Neuronal stem cell (in vitro differentiated cells): Measurements from ENCODE around the gene LCN1.

ENCODE experiments used
- DNase-seq: peaks from one replicate; pipeline ENCODE4 v3.0.0-alpha.2; 2013; ENCODE audit warnings: low spot score
- H2AFZ ChIP-seq: one replicate; pipeline ENCODE4 v1.6.1; 2013; ENCODE audit warnings: mild to moderate bottlenecking, low read length, inconsistent platforms
- H2AK5ac ChIP-seq: 2 replicates; pipeline ENCODE4 v1.6.1; 2013; ENCODE audit warnings: low read depth, mild to moderate bottlenecking, inconsistent platforms, low read length, moderate library complexity, mixed read lengths
- H2BK120ac ChIP-seq: 2 replicates; pipeline ENCODE4 v1.6.1; 2013; ENCODE audit warnings: low read depth, mild to moderate bottlenecking, inconsistent platforms, low read length, moderate library complexity, mixed read lengths
- H2BK12ac ChIP-seq: one replicate; pipeline ENCODE4 v1.6.1; 2013; ENCODE audit warnings: low read length, inconsistent platforms
- H2BK15ac ChIP-seq: 2 replicates; pipeline ENCODE4 v1.6.1; 2013; ENCODE audit warnings: mild to moderate bottlenecking, low read length, inconsistent platforms, mixed read lengths
- H2BK5ac ChIP-seq: one replicate; pipeline ENCODE4 v1.6.1; 2013; ENCODE audit warnings: inconsistent platforms, mild to moderate bottlenecking, low read length, moderate library complexity
- H3K14ac ChIP-seq: one replicate; pipeline ENCODE4 v1.6.1; 2013; ENCODE audit warnings: low read length, inconsistent platforms
- H3K18ac ChIP-seq: 2 replicates; pipeline ENCODE4 v1.6.1; 2013; ENCODE audit warnings: low read length, inconsistent platforms
- H3K23ac ChIP-seq: 2 replicates; pipeline ENCODE4 v1.6.1; 2013; ENCODE audit warnings: low read depth, mild to moderate bottlenecking, mixed read lengths, low read length, inconsistent platforms; ENCODE audit not compliant: poor library complexity
- H3K27ac ChIP-seq: replicated peaks from 3 replicates; pipeline ENCODE4 v1.5.1; 2013; ENCODE audit warnings: low read length, inconsistent platforms
- H3K27me3 ChIP-seq, 3 experiments: 2 replicates each; pipeline ENCODE4 v1.6.1; 2013; ENCODE audit warnings: low read length in 3 of 3, mild to moderate bottlenecking in 2 of 3, inconsistent platforms in 1 of 3, low read depth in 1 of 3, mixed read lengths in 1 of 3, moderate library complexity in 1 of 3; ENCODE audit not compliant: control insufficient read depth in 3 of 3, insufficient read depth in 3 of 3
- H3K36me3 ChIP-seq, 2 donors: replicated peaks in 1 of 2; 2 replicates each; pipeline ENCODE4 v1.6.1; 2013; ENCODE audit warnings: low read length in 2 of 2; ENCODE audit not compliant: control insufficient read depth in 2 of 2, insufficient read depth in 2 of 2
- H3K4ac ChIP-seq: 2 replicates; pipeline ENCODE4 v1.6.1; 2013; ENCODE audit warnings: inconsistent platforms, mild to moderate bottlenecking, low read length, moderate library complexity
- H3K4me1 ChIP-seq, 2 donors: 1 replicate in 1 of 2; 2 replicates in 1 of 2; pipeline ENCODE4 v1.6.1; 2013; ENCODE audit warnings: low read length in 2 of 2, low read depth in 1 of 2; ENCODE audit not compliant: control insufficient read depth in 2 of 2, insufficient read depth in 1 of 2
- H3K4me2 ChIP-seq: one replicate; pipeline ENCODE4 v1.6.1; 2013; ENCODE audit warnings: mild to moderate bottlenecking, low read length, inconsistent platforms; ENCODE audit not compliant: insufficient read depth, poor library complexity, severe bottlenecking
- H3K4me3 ChIP-seq, 2 donors: 2 replicates each; pipeline ENCODE4 v1.5.1; 2013; ENCODE audit warnings: low read length in 2 of 2, mild to moderate bottlenecking in 2 of 2, inconsistent platforms in 1 of 2, moderate library complexity in 1 of 2
- H3K79me1 ChIP-seq: one replicate; pipeline ENCODE4 v1.6.1; 2013; ENCODE audit warnings: low read depth, mild to moderate bottlenecking, inconsistent platforms, low read length, moderate library complexity
- H3K9ac ChIP-seq: one replicate; pipeline ENCODE4 v1.6.1; 2013; ENCODE audit warnings: mild to moderate bottlenecking, low read depth, low read length, inconsistent platforms; ENCODE audit not compliant: poor library complexity
- H3K9me3 ChIP-seq, 2 donors: replicated peaks in 1 of 2; 2 replicates each; pipeline versions ENCODE3 to v1.6.1; 2013; ENCODE audit warnings: low read length in 2 of 2, mild to moderate bottlenecking in 2 of 2, inconsistent platforms in 1 of 2, low read depth in 1 of 2, mixed read lengths in 1 of 2, moderate library complexity in 1 of 2; ENCODE audit not compliant: control insufficient read depth in 2 of 2, insufficient read depth in 1 of 2
- H4K8ac ChIP-seq: one replicate; pipeline ENCODE4 v1.6.1; 2013; ENCODE audit warnings: low read depth, mild to moderate bottlenecking, inconsistent platforms, low read length, moderate library complexity
- H4K91ac ChIP-seq: one replicate; pipeline ENCODE4 v1.6.1; 2013; ENCODE audit warnings: low read length, low read depth, mild to moderate bottlenecking, inconsistent platforms; ENCODE audit not compliant: poor library complexity
- WGBS, 2 donors: extraction: QIAGEN DNeasy Blood & Tissue Kit; methylation state at CpG; one replicate each; pipeline ENCODE4 v1.1.7; 2013; ENCODE audit warnings: missing lambda C conversion rate in 2 of 2, mixed read lengths in 1 of 2; ENCODE audit not compliant: insufficient read length in 2 of 2, insufficient replicate concordance in 1 of 2; ENCODE audit errors: extremely low coverage in 2 of 2; 5-methylcytosine and 5-hydroxymethylcytosine counted together

The LCN1 gene

DNA sequence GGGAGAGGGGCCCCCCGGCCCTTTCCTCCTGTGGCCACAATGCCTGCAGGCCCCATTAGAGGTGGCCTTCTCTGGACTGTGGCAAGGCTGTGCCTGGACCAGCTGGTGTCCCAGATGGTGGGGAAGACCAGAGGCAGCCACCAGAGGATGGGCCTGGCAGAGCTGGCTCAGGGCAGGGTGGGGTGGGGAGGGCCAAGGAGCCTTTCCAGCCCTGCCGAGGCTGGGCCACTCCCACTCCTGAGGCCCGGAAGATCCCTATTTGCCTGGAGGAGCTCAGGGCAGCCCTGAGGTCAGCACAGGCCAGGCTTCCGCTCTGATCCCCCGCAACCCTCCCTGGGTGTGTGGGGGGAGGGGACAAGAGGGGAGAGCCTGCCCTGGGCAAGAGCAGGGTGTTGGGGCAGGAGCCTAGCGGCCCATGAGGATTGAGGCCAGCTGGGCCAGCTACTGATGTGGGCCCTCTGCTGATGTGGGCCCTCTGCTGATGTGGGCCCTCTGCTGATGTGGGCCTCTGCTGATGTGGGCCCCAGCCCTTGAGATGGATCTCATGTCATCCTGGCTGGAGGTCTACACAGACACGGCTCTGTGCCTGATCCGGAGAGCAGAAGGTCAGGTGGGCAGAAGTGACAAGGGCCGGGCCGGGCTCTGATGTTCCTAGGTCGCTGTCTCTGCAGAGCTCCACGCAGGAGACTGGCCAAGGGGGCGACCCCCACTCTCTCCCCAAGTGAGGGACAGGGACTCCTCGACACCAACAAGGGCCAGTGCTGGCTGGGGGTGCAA, 14.7 kb upstream of the LCN1 start:
- H2BK120ac ChIP-seq: peak overlapping the region; percentile 52
- H2BK5ac ChIP-seq: peak overlapping the region; percentile 96
- H4K8ac ChIP-seq: peak overlapping the region; percentile 10
- H3K23ac ChIP-seq: peak overlapping the region; percentile 82
- DNase-seq: peak; percentile 20
- peak overlapping the region; percentile 24 for H3K4me2 ChIP-seq
- no peak overlapping the region for H3K4me3 ChIP-seq
- H3K9me3 ChIP-seq: peaks cover 0 to 3% of the 10 kb centered on the region in 2 donors
- peak overlapping the region; percentile 90 for H3K18ac ChIP-seq
- peak overlapping the region; percentile 95 for H2AK5ac ChIP-seq
- peak overlapping the region; percentile 64 for H2BK15ac ChIP-seq
- H2BK12ac ChIP-seq: peak overlapping the region; percentile 69
- no peaks in the 10 kb centered on the region for H3K27me3 ChIP-seq
- peak overlapping the region; percentile 2 for H3K9ac ChIP-seq
- peak overlapping the region; percentile 0 for H3K14ac ChIP-seq
- WGBS, 2 donors: no CpG with 5 or more reads among the region's 14 CpGs
- no peak overlapping the region for H3K27ac ChIP-seq
- H2AFZ ChIP-seq: peak overlapping the region; percentile 78
- peaks cover 12 to 15% of the 10 kb centered on the region in 2 donors for H3K4me1 ChIP-seq
- H3K79me1 ChIP-seq: peaks cover 11% of the 10 kb centered on the region
- H3K36me3 ChIP-seq: peaks cover 34 to 40% of the 10 kb centered on the region in 2 donors
- H4K91ac ChIP-seq: no peak overlapping the region
- H3K4ac ChIP-seq: no peak overlapping the region

DNA sequence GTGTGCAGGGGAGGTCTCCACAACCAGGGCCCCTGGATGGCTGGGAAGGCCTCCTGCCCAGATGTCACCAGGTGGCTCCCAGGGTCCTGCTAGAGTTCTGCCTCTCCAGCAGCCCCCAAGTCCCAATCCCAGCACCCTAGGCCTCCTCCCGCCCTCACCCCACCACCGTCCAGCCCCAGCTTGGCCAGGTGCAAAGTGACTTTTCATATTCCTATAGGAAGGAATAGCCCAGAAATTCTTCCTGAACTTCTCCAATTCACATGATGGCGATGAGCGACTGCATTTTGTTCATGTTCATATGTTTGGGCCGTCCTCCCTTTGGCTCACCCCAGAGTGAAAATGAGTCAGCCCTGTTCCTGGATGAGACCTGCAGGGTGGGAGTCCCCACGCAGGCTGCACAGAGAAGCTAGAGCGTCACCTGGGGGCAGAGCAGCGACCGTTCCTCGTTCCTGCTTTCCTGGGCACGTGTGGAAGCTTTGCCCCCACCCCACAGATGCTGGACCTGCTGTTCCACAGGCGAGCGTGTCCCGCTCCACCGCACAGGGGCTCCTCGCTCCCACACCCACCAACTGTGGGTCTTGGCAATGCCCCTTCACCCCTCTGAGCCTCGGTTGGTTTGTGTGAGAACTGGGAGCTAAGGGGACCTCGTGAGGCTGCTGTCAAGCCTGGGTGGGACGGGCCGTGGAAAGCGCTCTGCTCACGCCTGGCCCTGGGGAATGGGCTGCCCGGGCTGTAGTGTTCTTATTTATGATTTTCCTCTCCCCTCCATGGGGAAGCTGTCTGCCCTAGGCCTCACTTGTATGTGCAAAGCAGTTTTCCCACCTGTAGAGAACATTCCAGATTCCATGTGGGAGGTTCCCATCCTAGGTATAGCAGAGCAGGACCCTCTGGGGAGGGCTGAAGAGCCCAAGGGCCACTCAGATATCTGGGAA, 13.9 kb upstream of the LCN1 start:
- Histone ChIP-seq H2BK5ac (peak overlapping the region; percentile 96), H3K36me3 (peaks cover 27 to 31% of the 10 kb centered on the region in 2 donors), H2BK12ac (no peak overlapping the region), H3K14ac (peak overlapping the region; percentile 0), H3K9me3 (peaks cover 0 to 3% of the 10 kb centered on the region in 2 donors), H3K27ac (no peak overlapping the region), H2BK15ac (peak overlapping the region; percentile 9), H3K27me3 (no peaks in the 10 kb centered on the region), H3K4ac (no peak overlapping the region), H3K4me2 (no peak overlapping the region), H4K91ac (no peak overlapping the region), H2AFZ (peak overlapping the region; percentile 78), H3K9ac (peak overlapping the region; percentile 2), H3K18ac (peak overlapping the region; percentile 9), H3K4me1 (peaks cover 9 to 12% of the 10 kb centered on the region in 2 donors), H3K4me3 (no peak overlapping the region), H3K23ac (peak overlapping the region; percentile 82), H3K79me1 (peaks cover 9% of the 10 kb centered on the region), H2AK5ac (peak overlapping the region; percentile 41), H4K8ac (no peak overlapping the region), H2BK120ac (peak overlapping the region; percentile 52)
- no peak for DNase-seq
- WGBS, 2 donors: no CpG with 5 or more reads among the region's 23 CpGs

GRCh38 chr9:135508211-135508820, 12.9 kb upstream of the LCN1 start:
- Histone ChIP-seq H3K27ac (no peak overlapping the region), H3K4ac (no peak overlapping the region), H3K27me3 (no peaks in the 10 kb centered on the region), H2BK5ac (peak overlapping the region; percentile 35), H4K91ac (no peak overlapping the region), H3K9me3 (peaks cover 0 to 3% of the 10 kb centered on the region in 2 donors), H3K79me1 (peaks cover 7% of the 10 kb centered on the region), H3K23ac (no peak overlapping the region), H3K14ac (no peak overlapping the region), H3K4me1 (peaks cover 12% of the 10 kb centered on the region in 2 donors), H3K4me2 (no peak overlapping the region), H2BK120ac (no peak overlapping the region), H2BK15ac (no peak overlapping the region), H2AFZ (no peak overlapping the region), H4K8ac (no peak overlapping the region), H3K9ac (no peak overlapping the region), H3K18ac (no peak overlapping the region), H2AK5ac (peak overlapping the region; percentile 14), H3K4me3 (no peak overlapping the region), H3K36me3 (peaks cover 18 to 22% of the 10 kb centered on the region in 2 donors), H2BK12ac (no peak overlapping the region)
- no peak for DNase-seq
- WGBS, 2 donors: no CpG with 5 or more reads among the region's 9 CpGs
